Choroid plexus epithelial cell (primary cell): ENCODE results near the gene POLR3E.

Experiments used
- DNase-seq: peaks from one replicate; pipeline ENCODE4 v3.0.0-alpha.2; 2010; ENCODE audit warnings: low read depth
- H3K4me3 ChIP-seq: 2 replicates; pipeline ENCODE4 v1.5.1; 2011; ENCODE audit warnings: low read depth, mild to moderate bottlenecking, control low read depth, low read length, moderate library complexity
- CTCF ChIP-seq: conservative IDR thresholded peaks from 2 replicates; pipeline ENCODE4 v1.5.1; 2011; ENCODE audit warnings: low read depth, mild to moderate bottlenecking, control low read depth, inconsistent platforms, low read length, moderate library complexity

The POLR3E gene

GRCh38 chr16:22355487-22355908 is 58.3 kb downstream of the POLR3E start:
- no peak for DNase-seq
- TF ChIP-seq CTCF = no peak
- H3K4me3 ChIP-seq = no peak overlapping the region

GRCh38 chr16:22356930-22357634 is 59.9 kb downstream of the POLR3E start:
- H3K4me3 ChIP-seq = no peak overlapping the region
- no peak for TF ChIP-seq CTCF
- no peak for DNase-seq

GRCh38 chr16:22357635-22357971 is 60.4 kb downstream of the POLR3E start:
- no peak for DNase-seq

GRCh38 chr16:22358000-22358399 is 60.8 kb downstream of the POLR3E start:
- H3K4me3 ChIP-seq = no peak overlapping the region
- no peak for TF ChIP-seq CTCF
- no peak for DNase-seq

More at GRCh38 chr16:22357635-22357971, 60.4 kb downstream of the POLR3E start:
- TF ChIP-seq CTCF = no peak
- no peak overlapping the region for H3K4me3 ChIP-seq

GRCh38 chr16:22359679-22360078 is 62.5 kb downstream of the POLR3E start:
- TF ChIP-seq CTCF = no peak
- DNase-seq = no peak
- no peak overlapping the region for H3K4me3 ChIP-seq

- no peak overlapping the region for H3K4me3 ChIP-seq
- TF ChIP-seq CTCF = no peak
- DNase-seq = no peak
These were observed 63.9 kb downstream of the POLR3E start for GRCh38 chr16:22360963-22361659.

GRCh38 chr16:22364241-22364640 is 67.0 kb downstream of the POLR3E start:
- no peak for DNase-seq
- no peak for TF ChIP-seq CTCF
- no peak overlapping the region for H3K4me3 ChIP-seq
